HG03060 (cell line): ENCODE results near the gene ACADL.

Source experiments
- ATAC-seq: cut with Tn5 transposase; IDR thresholded peaks from one replicate; pipeline ENCODE4 v1.9.1; 2021; ENCODE audit warnings: low read depth, moderate number of reproducible peaks; ENCODE audit not compliant: unreplicated experiment

The ACADL gene

GRCh38 chr2:210171309-210172218 lies 53.7 kb downstream of the ACADL start, which contains the start of gene KANSL1L:
Gene KANSL1L (minus strand): TSS chr2:210171409. CDS start chr2:210154582, 16,827 bp downstream.
- peak; percentile 38 for ATAC-seq

GRCh38 chr2:210170446-210171303 lies 54.6 kb downstream of the ACADL start:
- ATAC-seq: peak; percentile 64

- ATAC-seq: no peak
Measured at GRCh38 chr2:210170196-210170445, 55.1 kb downstream of the ACADL start.

GRCh38 chr2:210169516-210170195 lies 55.6 kb downstream of the ACADL start:
- ATAC-seq: no peak

GRCh38 chr2:210167227-210167626 lies 58.0 kb downstream of the ACADL start:
- no peak for ATAC-seq

GRCh38 chr2:210162466-210163124 lies 62.7 kb downstream of the ACADL start:
- no peak for ATAC-seq

- no peak for ATAC-seq
Measured at GRCh38 chr2:210159059-210159458, 66.2 kb downstream of the ACADL start.

GRCh38 chr2:210158236-210158635 lies 67.0 kb downstream of the ACADL start:
- ATAC-seq: no peak

GRCh38 chr2:210157526-210157925 lies 67.7 kb downstream of the ACADL start:
- ATAC-seq: no peak

GRCh38 chr2:210147614-210148013 lies 77.6 kb downstream of the ACADL start:
- ATAC-seq: no peak
